ENCODE measurements around the gene HBD. TPM values are rescaled to one million over a fixed set of nuclear protein-coding genes. Genes with fewer than 3 reads are reported as not detected.

The HBD gene
- total and polyA plus RNA-seq, 9 of the 15 experiments (the other 6 are each of a cell fraction or from before 2014, with no cell fraction given), result 11.8 to 169 (median 36.0) TPM

DNA sequence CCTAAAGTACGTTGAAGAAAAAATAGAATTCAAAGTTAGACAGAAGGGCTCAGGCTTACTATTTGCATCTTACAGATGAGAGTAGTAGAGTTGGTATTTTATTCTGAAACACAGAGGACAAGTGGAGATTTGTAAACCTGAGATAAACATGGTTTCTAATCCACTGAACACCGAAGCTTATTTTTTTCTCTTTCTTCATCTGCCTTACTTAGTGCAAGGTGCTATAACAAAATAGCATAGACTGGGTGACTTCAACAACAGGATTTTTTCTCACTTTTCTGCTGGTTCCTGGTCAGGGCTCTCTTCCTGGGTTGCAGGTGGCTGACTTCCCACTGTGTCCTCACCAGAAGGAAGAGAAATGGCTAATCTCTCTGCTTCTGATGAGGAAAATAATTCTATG is 17.5 kb upstream of the HBD start (continued):
- TF ChIP-seq, protein P1, sequence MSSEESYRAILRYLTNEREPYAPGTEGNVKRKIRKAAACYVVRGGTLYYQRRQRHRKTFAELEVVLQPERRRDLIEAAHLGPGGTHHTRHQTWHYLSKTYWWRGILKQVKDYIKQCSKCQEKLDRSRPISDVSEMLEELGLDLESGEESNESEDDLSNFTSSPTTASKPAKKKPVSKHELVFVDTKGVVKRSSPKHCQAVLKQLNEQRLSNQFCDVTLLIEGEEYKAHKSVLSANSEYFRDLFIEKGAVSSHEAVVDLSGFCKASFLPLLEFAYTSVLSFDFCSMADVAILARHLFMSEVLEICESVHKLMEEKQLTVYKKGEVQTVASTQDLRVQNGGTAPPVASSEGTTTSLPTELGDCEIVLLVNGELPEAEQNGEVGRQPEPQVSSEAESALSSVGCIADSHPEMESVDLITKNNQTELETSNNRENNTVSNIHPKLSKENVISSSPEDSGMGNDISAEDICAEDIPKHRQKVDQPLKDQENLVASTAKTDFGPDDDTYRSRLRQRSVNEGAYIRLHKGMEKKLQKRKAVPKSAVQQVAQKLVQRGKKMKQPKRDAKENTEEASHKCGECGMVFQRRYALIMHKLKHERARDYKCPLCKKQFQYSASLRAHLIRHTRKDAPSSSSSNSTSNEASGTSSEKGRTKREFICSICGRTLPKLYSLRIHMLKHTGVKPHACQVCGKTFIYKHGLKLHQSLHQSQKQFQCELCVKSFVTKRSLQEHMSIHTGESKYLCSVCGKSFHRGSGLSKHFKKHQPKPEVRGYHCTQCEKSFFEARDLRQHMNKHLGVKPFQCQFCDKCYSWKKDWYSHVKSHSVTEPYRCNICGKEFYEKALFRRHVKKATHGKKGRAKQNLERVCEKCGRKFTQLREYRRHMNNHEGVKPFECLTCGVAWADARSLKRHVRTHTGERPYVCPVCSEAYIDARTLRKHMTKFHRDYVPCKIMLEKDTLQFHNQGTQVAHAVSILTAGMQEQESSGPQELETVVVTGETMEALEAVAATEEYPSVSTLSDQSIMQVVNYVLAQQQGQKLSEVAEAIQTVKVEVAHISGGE (CRISPR knock-in tag; IDR thresholded peaks at IDR 0.05), result no peak
- TF ChIP-seq, protein P2, sequence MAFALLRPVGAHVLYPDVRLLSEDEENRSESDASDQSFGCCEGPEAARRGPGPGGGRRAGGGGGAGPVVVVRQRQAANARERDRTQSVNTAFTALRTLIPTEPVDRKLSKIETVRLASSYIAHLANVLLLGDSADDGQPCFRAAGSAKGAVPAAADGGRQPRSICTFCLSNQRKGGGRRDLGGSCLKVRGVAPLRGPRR (CRISPR knock-in tag; IDR thresholded peaks at IDR 0.05), result no peak
- no peak for TF ChIP-seq CEBPB (tag; IDR thresholded peaks at IDR 0.05)
- TF ChIP-seq EP400 (IDR thresholded peaks at IDR 0.05), result no peak
- TF ChIP-seq, protein P3, sequence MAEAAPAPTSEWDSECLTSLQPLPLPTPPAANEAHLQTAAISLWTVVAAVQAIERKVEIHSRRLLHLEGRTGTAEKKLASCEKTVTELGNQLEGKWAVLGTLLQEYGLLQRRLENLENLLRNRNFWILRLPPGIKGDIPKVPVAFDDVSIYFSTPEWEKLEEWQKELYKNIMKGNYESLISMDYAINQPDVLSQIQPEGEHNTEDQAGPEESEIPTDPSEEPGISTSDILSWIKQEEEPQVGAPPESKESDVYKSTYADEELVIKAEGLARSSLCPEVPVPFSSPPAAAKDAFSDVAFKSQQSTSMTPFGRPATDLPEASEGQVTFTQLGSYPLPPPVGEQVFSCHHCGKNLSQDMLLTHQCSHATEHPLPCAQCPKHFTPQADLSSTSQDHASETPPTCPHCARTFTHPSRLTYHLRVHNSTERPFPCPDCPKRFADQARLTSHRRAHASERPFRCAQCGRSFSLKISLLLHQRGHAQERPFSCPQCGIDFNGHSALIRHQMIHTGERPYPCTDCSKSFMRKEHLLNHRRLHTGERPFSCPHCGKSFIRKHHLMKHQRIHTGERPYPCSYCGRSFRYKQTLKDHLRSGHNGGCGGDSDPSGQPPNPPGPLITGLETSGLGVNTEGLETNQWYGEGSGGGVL (CRISPR knock-in tag; IDR thresholded peaks at IDR 0.05), result no peak
- no peak for TF ChIP-seq RFX7 (CRISPR knock-in tag; IDR thresholded peaks at IDR 0.05)
- TF ChIP-seq SP2 (IDR thresholded peaks at IDR 0.05; ENCODE audit: extremely low read depth, low read depth, low read length, poor library complexity, severe bottlenecking), result no peak
- no peak for TF ChIP-seq NFIC (IDR thresholded peaks at IDR 0.05)
- no peak for TF ChIP-seq GABPA (tag; conservative IDR thresholded peaks at IDR 0.05; ENCODE audit: low read depth)
- TF ChIP-seq ZNF644 (tag; IDR thresholded peaks at IDR 0.05; ENCODE audit: low read depth), result no peak
- no peak for TF ChIP-seq TARDBP (IDR thresholded peaks at IDR 0.05)
- no peak for TF ChIP-seq BMI1 (IDR thresholded peaks at IDR 0.05; ENCODE audit: low read length)
- TF ChIP-seq PTTG1 (tag; IDR thresholded peaks at IDR 0.05; ENCODE audit: low read depth), result no peak
- no peak for TF ChIP-seq ZFP30 (CRISPR knock-in tag; IDR thresholded peaks at IDR 0.05; ENCODE audit: borderline replicate concordance)
- peak; percentile 31; the same call in 1 of the 2 replicates for TF ChIP-seq PHB (CRISPR knock-in tag; IDR thresholded peaks at IDR 0.05)
- TF ChIP-seq CCNT2 (IDR thresholded peaks at IDR 0.05; ENCODE audit: borderline replicate concordance, extremely low read depth, insufficient read length, low read depth, low read length), result peak; percentile 9
- peak; percentile 17 for TF ChIP-seq RBBP5 (IDR thresholded peaks at IDR 0.05; ENCODE audit: borderline replicate concordance, insufficient read depth, low read length, poor library complexity, severe bottlenecking)
- no peak for TF ChIP-seq ZNF561 (CRISPR knock-in tag; conservative IDR thresholded peaks at IDR 0.05)
- TF ChIP-seq TFAM (CRISPR knock-in tag; conservative IDR thresholded peaks at IDR 0.05), result no peak
- TF ChIP-seq, protein P4, sequence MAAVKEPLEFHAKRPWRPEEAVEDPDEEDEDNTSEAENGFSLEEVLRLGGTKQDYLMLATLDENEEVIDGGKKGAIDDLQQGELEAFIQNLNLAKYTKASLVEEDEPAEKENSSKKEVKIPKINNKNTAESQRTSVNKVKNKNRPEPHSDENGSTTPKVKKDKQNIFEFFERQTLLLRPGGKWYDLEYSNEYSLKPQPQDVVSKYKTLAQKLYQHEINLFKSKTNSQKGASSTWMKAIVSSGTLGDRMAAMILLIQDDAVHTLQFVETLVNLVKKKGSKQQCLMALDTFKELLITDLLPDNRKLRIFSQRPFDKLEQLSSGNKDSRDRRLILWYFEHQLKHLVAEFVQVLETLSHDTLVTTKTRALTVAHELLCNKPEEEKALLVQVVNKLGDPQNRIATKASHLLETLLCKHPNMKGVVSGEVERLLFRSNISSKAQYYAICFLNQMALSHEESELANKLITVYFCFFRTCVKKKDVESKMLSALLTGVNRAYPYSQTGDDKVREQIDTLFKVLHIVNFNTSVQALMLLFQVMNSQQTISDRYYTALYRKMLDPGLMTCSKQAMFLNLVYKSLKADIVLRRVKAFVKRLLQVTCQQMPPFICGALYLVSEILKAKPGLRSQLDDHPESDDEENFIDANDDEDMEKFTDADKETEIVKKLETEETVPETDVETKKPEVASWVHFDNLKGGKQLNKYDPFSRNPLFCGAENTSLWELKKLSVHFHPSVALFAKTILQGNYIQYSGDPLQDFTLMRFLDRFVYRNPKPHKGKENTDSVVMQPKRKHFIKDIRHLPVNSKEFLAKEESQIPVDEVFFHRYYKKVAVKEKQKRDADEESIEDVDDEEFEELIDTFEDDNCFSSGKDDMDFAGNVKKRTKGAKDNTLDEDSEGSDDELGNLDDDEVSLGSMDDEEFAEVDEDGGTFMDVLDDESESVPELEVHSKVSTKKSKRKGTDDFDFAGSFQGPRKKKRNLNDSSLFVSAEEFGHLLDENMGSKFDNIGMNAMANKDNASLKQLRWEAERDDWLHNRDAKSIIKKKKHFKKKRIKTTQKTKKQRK (IDR thresholded peaks at IDR 0.05; ENCODE audit: borderline replicate concordance, low read depth, low read length), result no peak

Measured in K562 (cell line).